ENCODE measurements around the gene TRIM66. TPM values are rescaled to one million over a fixed set of nuclear protein-coding genes. Genes with fewer than 3 reads are reported as not detected.

TRIM66 gene
- total and polyA plus RNA-seq, 9 of the 15 experiments (the other 6 are each of a cell fraction or from before 2014, with no cell fraction given) = 1.1 to 7.3 (median 4.9) TPM

- TF ChIP-seq GTF3C2 (IDR thresholded peaks at IDR 0.05; ENCODE audit: borderline replicate concordance, extremely low read depth, insufficient read length) (no peak), CEBPB (tag; IDR thresholded peaks at IDR 0.05) (no peak), KDM2B (CRISPR knock-in tag; IDR thresholded peaks at IDR 0.05) (no peak), CLOCK (CRISPR knock-in tag; IDR thresholded peaks at IDR 0.05; ENCODE audit: borderline replicate concordance) (no peak), ZNF124 (CRISPR knock-in tag; IDR thresholded peaks at IDR 0.05) (no peak), DNMT1 (IDR thresholded peaks at IDR 0.05) (no peak), ZFP36 (IDR thresholded peaks at IDR 0.05; ENCODE audit: low read depth, low read length, partially characterized antibody) (no peak), ZNF174 (CRISPR knock-in tag; IDR thresholded peaks at IDR 0.05) (no peak), FOXA1 (IDR thresholded peaks at IDR 0.05; ENCODE audit: borderline replicate concordance) (no peak), DPF2 (IDR thresholded peaks at IDR 0.05) (0 out of 2 replicates have a peak, but pooled peaks have one; percentile 8), MXI1 (IDR thresholded peaks at IDR 0.05; ENCODE audit: low read depth, low read length) (peak; percentile 38; the same call in 1 of the 2 replicates), HDAC8 (tag; IDR thresholded peaks at IDR 0.05) (no peak), CBX3 (IDR thresholded peaks at IDR 0.05; ENCODE audit: borderline replicate concordance in 1 of 2, low read length in 2 of 2) (peak in 1 of 2 experiments; percentile 77; a peak in 1 of 3 replicates), TSC22D4 (tag; IDR thresholded peaks at IDR 0.05) (no peak), ZNF431 (CRISPR knock-in tag; IDR thresholded peaks at IDR 0.05) (peak; percentile 12; the same call in 1 of the 2 replicates), GMEB1 (CRISPR knock-in tag; IDR thresholded peaks at IDR 0.05) (no peak), ARNT (IDR thresholded peaks at IDR 0.05) (no peak), SRSF1 (IDR thresholded peaks at IDR 0.05; ENCODE audit: low read depth, low read length) (no peak; the same call in 1 of the 2 replicates), ZKSCAN3 (CRISPR knock-in tag; IDR thresholded peaks at IDR 0.05) (no peak), NR1H2 (CRISPR knock-in tag; IDR thresholded peaks at IDR 0.05) (peak; percentile 82; the same call in 1 of the 2 replicates)
Measured at GRCh38 chr11:8682303-8683114, at the start of gene TRIM66, which contains the start of gene RPL27A (continued).

Measured in K562 (cell line).